Kasumi-1 (cell line): ENCODE measurements around the gene MYL6B.
A peak's percentile ranks its signal among the peaks of the same experiment; 100 is the strongest.
"Not testable (repeated sequence)": the region's sequence is repeated elsewhere in the genome, so short reads cannot be mapped to it uniquely, and the experiment has no call there.

Experiments
- DNase-seq, 2 experiments: peaks; one replicate each; lab custom pipeline; 2025; lab: John Stamatoyannopoulos, UW

MYL6B gene

GRCh38 chr12:56165369-56165768, 13.0 kb downstream of the MYL6B start:
- no peak for DNase-seq

GRCh38 chr12:56169229-56169759, 16.9 kb downstream of the MYL6B start:
- no peak for DNase-seq

GRCh38 chr12:56172839-56173238, 20.5 kb downstream of the MYL6B start:
- DNase-seq: no peak

GRCh38 chr12:56178347-56178746, 26.0 kb downstream of the MYL6B start:
- no peak for DNase-seq

- DNase-seq: no peak
Measured at GRCh38 chr12:56186957-56187356, 34.6 kb downstream of the MYL6B start.

- DNase-seq: peak; percentile 34 to 46
Measured at GRCh38 chr12:56188131-56188777, 35.9 kb downstream of the MYL6B start.

- DNase-seq: no peak
Measured at GRCh38 chr12:56188778-56189098, 36.4 kb downstream of the MYL6B start.

GRCh38 chr12:56189099-56189917, 36.9 kb downstream of the MYL6B start, which contains the start of gene SMARCC2:
TSS of gene SMARCC2 (minus strand) at chr12:56189483. CDS start at chr12:56189461, 22 bp downstream.
- peak; percentile 75 to 87 for DNase-seq

- DNase-seq: peak; percentile 73 to 82
Measured at GRCh38 chr12:56189918-56190694, 37.7 kb downstream of the MYL6B start.

- no peak for DNase-seq
Measured at GRCh38 chr12:56190695-56191155, 38.3 kb downstream of the MYL6B start.

- DNase-seq: no peak
Measured at GRCh38 chr12:56192582-56192981, 40.2 kb downstream of the MYL6B start.

- peak; percentile 86 to 91 for DNase-seq
Measured at GRCh38 chr12:56193025-56193578, 40.7 kb downstream of the MYL6B start.

GRCh38 chr12:56196818-56197550, 44.6 kb downstream of the MYL6B start:
- DNase-seq: not testable (repeated sequence)

GRCh38 chr12:56197921-56198635, 45.7 kb downstream of the MYL6B start:
- DNase-seq: no peak

- no peak for DNase-seq
Measured at GRCh38 chr12:56198836-56199235, 46.4 kb downstream of the MYL6B start.

- no peak for DNase-seq
Measured at GRCh38 chr12:56202366-56202765, 50.0 kb downstream of the MYL6B start.

GRCh38 chr12:56202838-56203237, 50.5 kb downstream of the MYL6B start:
- no peak for DNase-seq

- no peak for DNase-seq
Measured at GRCh38 chr12:56204275-56204674, 51.9 kb downstream of the MYL6B start.

- peak in 1 of 2 experiments; percentile 32 for DNase-seq
Measured at GRCh38 chr12:56205445-56205844, 53.1 kb downstream of the MYL6B start.

- DNase-seq: peak; percentile 64 to 69
Measured at GRCh38 chr12:56206452-56207166, 54.2 kb downstream of the MYL6B start.
